PC-3 (cell line): ENCODE results near the gene NOC3L.

Experiments
- EZH2 ChIP-seq: fragments of 300-600 bp; sonication (generic); IDR thresholded peaks from one replicate; pipeline ENCODE4 v1.6.1; 2017; ENCODE audit warnings: antibody characterized with exemption, mild to moderate bottlenecking, low read length; ENCODE audit not compliant: unreplicated experiment
- EZH2phosphoT487 ChIP-seq: fragments of 300-600 bp; sonication (generic); IDR thresholded peaks from 2 replicates; pipeline ENCODE4 v1.6.1; 2018; ENCODE audit warnings: mild to moderate bottlenecking, antibody characterized with exemption, low read length, borderline replicate concordance
- TF ChIP-seq, protein P1 (sequence below): fragments of 300-600 bp; sonication (generic); conservative IDR thresholded peaks from 2 replicates; pipeline ENCODE4 v1.5.1; 2017; ENCODE audit warnings: antibody characterized with exemption, low read depth, mild to moderate bottlenecking, low read length

DNA sequence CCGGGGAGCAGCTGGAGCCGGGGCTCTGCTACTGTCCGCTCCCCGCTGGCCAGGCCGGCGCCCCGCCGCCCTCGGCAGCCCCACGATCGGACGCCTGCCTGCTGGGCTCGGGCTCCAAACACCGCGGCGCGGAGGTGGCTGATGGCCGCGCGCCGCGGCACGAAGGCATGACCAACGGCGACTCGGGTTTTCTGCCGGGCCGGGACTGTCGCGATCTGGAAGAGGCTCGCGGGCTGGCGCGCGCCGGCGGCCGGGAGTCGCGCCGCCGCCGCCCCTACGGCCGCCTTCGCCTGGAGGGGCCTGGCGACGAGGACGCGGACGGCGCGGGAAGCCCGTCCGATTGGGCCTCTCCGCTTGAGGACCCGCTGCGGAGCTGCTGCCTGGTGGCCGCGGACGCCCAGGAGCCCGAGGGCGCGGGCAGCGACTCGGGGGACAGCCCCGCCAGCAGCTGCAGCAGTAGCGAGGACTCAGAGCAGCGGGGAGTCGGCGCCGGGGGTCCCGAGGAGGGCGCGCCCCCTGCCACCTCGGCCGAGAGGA lies 40.2 kb upstream of the NOC3L start:
- TF ChIP-seq, protein P1, sequence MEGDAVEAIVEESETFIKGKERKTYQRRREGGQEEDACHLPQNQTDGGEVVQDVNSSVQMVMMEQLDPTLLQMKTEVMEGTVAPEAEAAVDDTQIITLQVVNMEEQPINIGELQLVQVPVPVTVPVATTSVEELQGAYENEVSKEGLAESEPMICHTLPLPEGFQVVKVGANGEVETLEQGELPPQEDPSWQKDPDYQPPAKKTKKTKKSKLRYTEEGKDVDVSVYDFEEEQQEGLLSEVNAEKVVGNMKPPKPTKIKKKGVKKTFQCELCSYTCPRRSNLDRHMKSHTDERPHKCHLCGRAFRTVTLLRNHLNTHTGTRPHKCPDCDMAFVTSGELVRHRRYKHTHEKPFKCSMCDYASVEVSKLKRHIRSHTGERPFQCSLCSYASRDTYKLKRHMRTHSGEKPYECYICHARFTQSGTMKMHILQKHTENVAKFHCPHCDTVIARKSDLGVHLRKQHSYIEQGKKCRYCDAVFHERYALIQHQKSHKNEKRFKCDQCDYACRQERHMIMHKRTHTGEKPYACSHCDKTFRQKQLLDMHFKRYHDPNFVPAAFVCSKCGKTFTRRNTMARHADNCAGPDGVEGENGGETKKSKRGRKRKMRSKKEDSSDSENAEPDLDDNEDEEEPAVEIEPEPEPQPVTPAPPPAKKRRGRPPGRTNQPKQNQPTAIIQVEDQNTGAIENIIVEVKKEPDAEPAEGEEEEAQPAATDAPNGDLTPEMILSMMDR = no peak
- no peak for TF ChIP-seq EZH2phosphoT487
- TF ChIP-seq EZH2 = no peak
